Endothelial cell of umbilical vein (primary cell): ENCODE results near the gene CYP17A1. TPM values are rescaled to one million over a fixed set of nuclear protein-coding genes. Genes with fewer than 3 reads are reported as not detected.

Source experiments
- BruUV-seq: library from RNA; stranded (reverse); fragments of 400-500 nt; replicated peaks from 2 replicates; lab custom pipeline; 2021; lab: Mats Ljungman, UMichigan
- CTCF ChIA-PET: fragments of 300-600, 350-600 bp; sonication (Branson Sonifier 250); formaldehyde crosslinking; loops from one replicate; lab custom pipeline; 2021; ENCODE audit warnings: antibody characterized with exemption, inconsistent platforms; lab: Charles Lee
- POLR2A ChIA-PET: fragments of 300-600, 350-600 bp; sonication (Branson Sonifier 250); formaldehyde crosslinking; loops from one replicate; lab custom pipeline; 2021; ENCODE audit warnings: antibody characterized with exemption, inconsistent platforms; lab: Charles Lee
- DNase-seq: peaks from one replicate; pipeline ENCODE4 v3.0.0-alpha.2; 2011; ENCODE audit warnings: low read depth, low spot score
- FAIRE-seq: peaks from 2 replicates; lab custom pipeline; 2011; peaks lifted over from hg19 to GRCh38; lab: Jason Lieb, UNC
- H2AFZ ChIP-seq: 2 replicates; pipeline ENCODE4 v1.6.0; 2012; ENCODE audit warnings: low read depth, low read length, control low read depth, inconsistent platforms
- H3K27ac ChIP-seq: 2 replicates; pipeline ENCODE4 v1.5.1; 2011; ENCODE audit warnings: low read depth, mild to moderate bottlenecking, control low read depth, low read length, moderate library complexity; ENCODE audit not compliant: insufficient read depth
- H3K27me3 ChIP-seq, 2 experiments: 2 replicates each; pipeline versions ENCODE4 v1.6.0 to v1.6.1; 2011; ENCODE audit warnings: low read length in 2 of 2, mixed read lengths in 1 of 2; ENCODE audit not compliant: control insufficient read depth in 2 of 2, insufficient read depth in 2 of 2
- H3K36me3 ChIP-seq, 2 experiments: 2 replicates in 1 of 2; 3 replicates in 1 of 2; pipeline ENCODE4 v1.5.1; 2011; ENCODE audit warnings: low read length in 2 of 2, mild to moderate bottlenecking in 1 of 2, moderate library complexity in 1 of 2; ENCODE audit not compliant: control insufficient read depth in 2 of 2, insufficient read depth in 2 of 2; ENCODE audit errors: extremely low read depth in 1 of 2
- H3K4me1 ChIP-seq: 3 replicates; pipeline ENCODE4 v1.5.1; 2011; ENCODE audit warnings: mild to moderate bottlenecking, low read length; ENCODE audit not compliant: control insufficient read depth, insufficient read depth; ENCODE audit errors: extremely low read depth
- H3K4me2 ChIP-seq: 2 replicates; pipeline ENCODE4 v1.6.1; 2011; ENCODE audit warnings: low read length, control low read depth, mixed read lengths; ENCODE audit not compliant: insufficient read depth
- H3K4me3 ChIP-seq, 3 experiments: fragments of 200-600 bp in 1 of 3; sonication (generic), shearing (Covaris generic) in 1 of 3; replicated peaks in 1 of 3; 2 replicates each; pipeline ENCODE4 v1.5.1; 2011 to 2016; ENCODE audit warnings: control low read depth in 3 of 3, low read length in 3 of 3, mild to moderate bottlenecking in 2 of 3, inconsistent platforms in 1 of 3, low read depth in 1 of 3, moderate library complexity in 1 of 3; ENCODE audit not compliant: insufficient read depth in 1 of 3
- H3K79me2 ChIP-seq: 2 replicates; pipeline ENCODE4 v1.6.0; 2012; ENCODE audit warnings: low read length, inconsistent platforms; ENCODE audit not compliant: control insufficient read depth, insufficient read depth
- H3K9ac ChIP-seq: replicated peaks from 2 replicates; pipeline ENCODE3; 2011; ENCODE audit warnings: low read length, control low read depth; ENCODE audit not compliant: insufficient read depth; ENCODE audit errors: extremely low read depth
- H3K9me1 ChIP-seq: replicated peaks from 3 replicates; pipeline ENCODE4 v1.6.0; 2011; ENCODE audit warnings: mild to moderate bottlenecking, low read length; ENCODE audit not compliant: control insufficient read depth, insufficient read depth; ENCODE audit errors: extremely low read depth
- H3K9me3 ChIP-seq: replicated peaks from 2 replicates; pipeline ENCODE4 v1.5.1; 2012; ENCODE audit warnings: low read length, inconsistent platforms; ENCODE audit not compliant: control insufficient read depth, insufficient read depth
- H4K20me1 ChIP-seq: replicated peaks from 2 replicates; pipeline ENCODE3; 2011; ENCODE audit warnings: mild to moderate bottlenecking, low read length; ENCODE audit not compliant: control insufficient read depth, insufficient read depth; ENCODE audit errors: extremely low read depth
- EZH2 ChIP-seq: IDR thresholded peaks from 2 replicates; pipeline ENCODE4 v1.6.1; 2012; ENCODE audit warnings: borderline replicate concordance, low read depth, mild to moderate bottlenecking, moderate library complexity, low read length, inconsistent platforms; ENCODE audit not compliant: severe bottlenecking
- FOS ChIP-seq: IDR thresholded peaks from 2 replicates; pipeline ENCODE4 v1.6.1; 2011; ENCODE audit warnings: mild to moderate bottlenecking, low read length, moderate library complexity, borderline replicate concordance; ENCODE audit not compliant: insufficient read depth
- GATA2 ChIP-seq: IDR thresholded peaks from 2 replicates; pipeline ENCODE4 v1.7.0; 2011; ENCODE audit warnings: low read depth, mild to moderate bottlenecking, moderate library complexity, mixed read lengths, low read length; ENCODE audit not compliant: insufficient read length, insufficient read depth
- JUN ChIP-seq: IDR thresholded peaks from 2 replicates; pipeline ENCODE4 v1.6.1; 2011; ENCODE audit warnings: borderline replicate concordance, low read depth; ENCODE audit not compliant: insufficient read length, insufficient read depth
- MYC ChIP-seq: IDR thresholded peaks from one replicate; pipeline ENCODE4 v1.6.1; 2011; ENCODE audit warnings: mild to moderate bottlenecking, low read depth, low read length
- POLR2A ChIP-seq: IDR thresholded peaks from 2 replicates; pipeline ENCODE4 v1.6.1; 2012; ENCODE audit warnings: low read depth, mild to moderate bottlenecking, control low read depth, low read length
- POLR2AphosphoS5 ChIP-seq: IDR thresholded peaks from 2 replicates; pipeline ENCODE4 v1.6.1; 2012; ENCODE audit warnings: low read depth, mild to moderate bottlenecking, control low read depth, low read length, moderate library complexity; ENCODE audit not compliant: insufficient read depth
- dilution Hi-C: fragments of 300-500 bp; cut with MboI; formaldehyde crosslinking; loops from one replicate; pipeline ENCODE4 v1.15.0; 2019; ENCODE audit warnings: low sequenced_read_pairs; ENCODE audit not compliant: extremely low pct_ligation_motif_present
- intact Hi-C: fragments of 100-400 bp; cut with micrococcal nuclease; formaldehyde crosslinking; loops from one replicate; pipeline ENCODE4 v1.10.0; 2022
- polyA plus RNA-seq, 4 experiments: library from polyadenylated mRNA; depleted of rRNA in 3 of 4; stranded (reverse) in 3 of 4; unstranded in 1 of 4; fragments of >200 nt; gene quantifications; 2 replicates each; pipeline versions ENCODE4 v1.2.1 to v1.2.3, GENCODE V29; 2011 to 2012; ENCODE audit warnings: missing spikeins in 1 of 4
- total RNA-seq: library from RNA; stranded (reverse); gene quantifications from 2 replicates; pipeline ENCODE4 v1.2.3, GENCODE V29; 2021
- TF ChIP-seq, protein P1 (sequence below), 2 donors: IDR thresholded peaks; 1 replicate in 1 of 2; 2 replicates in 1 of 2; pipeline ENCODE4 v1.5.1; 2011; ENCODE audit warnings: low read length in 2 of 2, mild to moderate bottlenecking in 2 of 2, moderate library complexity in 2 of 2, control low read depth in 1 of 2, inconsistent platforms in 1 of 2, low read depth in 1 of 2; ENCODE audit not compliant: insufficient read depth in 1 of 2; ENCODE audit errors: extremely low read depth in 1 of 2
- TF ChIP-seq, protein P2 (sequence below): IDR thresholded peaks from 2 replicates; pipeline ENCODE4 v1.6.1; 2011; ENCODE audit not compliant: insufficient read depth, insufficient read length

The CYP17A1 gene
- total and polyA plus RNA-seq, 2 donors (not counting 3 experiments of a cell fraction or from before 2014, with no cell fraction given), result not detected

DNA sequence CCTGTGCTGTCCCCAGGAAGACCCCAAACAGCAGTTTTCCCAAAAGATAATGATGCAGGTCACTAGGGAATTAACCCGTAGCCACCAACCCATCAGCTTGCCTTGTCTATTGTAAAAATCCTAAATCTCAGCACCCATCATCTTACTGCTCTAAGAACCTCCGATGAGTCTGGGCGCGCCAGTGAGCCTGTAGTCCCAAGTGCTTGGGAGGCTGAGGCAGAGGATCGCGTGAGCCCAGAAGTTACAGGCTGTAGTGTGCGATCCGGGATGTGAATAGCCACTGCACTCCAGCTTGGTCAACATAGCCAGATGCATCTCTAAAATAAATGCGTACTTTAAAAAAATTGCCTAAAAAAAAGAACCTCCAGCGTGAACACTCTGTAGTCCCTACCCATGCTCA, 33.0 kb upstream of the CYP17A1 start:
- Histone ChIP-seq H3K4me1 (peaks cover 5% of the 10 kb centered on the region), H3K79me2 (no peaks in the 10 kb centered on the region), H3K27ac (no peak overlapping the region), H4K20me1 (no peaks in the 10 kb centered on the region), H3K36me3 (no peaks in the 10 kb centered on the region), H3K4me3 (no peak overlapping the region), H3K9ac (no peak overlapping the region), H2AFZ (no peak overlapping the region), H3K9me3 (no peaks in the 10 kb centered on the region), H3K9me1 (no peaks in the 10 kb centered on the region), H3K4me2 (no peak overlapping the region), H3K27me3 (peaks cover 2 to 6% of the 10 kb centered on the region in 2 experiments)
- no peak for TF ChIP-seq MYC
- TF ChIP-seq JUN, result no peak
- TF ChIP-seq, protein P1, sequence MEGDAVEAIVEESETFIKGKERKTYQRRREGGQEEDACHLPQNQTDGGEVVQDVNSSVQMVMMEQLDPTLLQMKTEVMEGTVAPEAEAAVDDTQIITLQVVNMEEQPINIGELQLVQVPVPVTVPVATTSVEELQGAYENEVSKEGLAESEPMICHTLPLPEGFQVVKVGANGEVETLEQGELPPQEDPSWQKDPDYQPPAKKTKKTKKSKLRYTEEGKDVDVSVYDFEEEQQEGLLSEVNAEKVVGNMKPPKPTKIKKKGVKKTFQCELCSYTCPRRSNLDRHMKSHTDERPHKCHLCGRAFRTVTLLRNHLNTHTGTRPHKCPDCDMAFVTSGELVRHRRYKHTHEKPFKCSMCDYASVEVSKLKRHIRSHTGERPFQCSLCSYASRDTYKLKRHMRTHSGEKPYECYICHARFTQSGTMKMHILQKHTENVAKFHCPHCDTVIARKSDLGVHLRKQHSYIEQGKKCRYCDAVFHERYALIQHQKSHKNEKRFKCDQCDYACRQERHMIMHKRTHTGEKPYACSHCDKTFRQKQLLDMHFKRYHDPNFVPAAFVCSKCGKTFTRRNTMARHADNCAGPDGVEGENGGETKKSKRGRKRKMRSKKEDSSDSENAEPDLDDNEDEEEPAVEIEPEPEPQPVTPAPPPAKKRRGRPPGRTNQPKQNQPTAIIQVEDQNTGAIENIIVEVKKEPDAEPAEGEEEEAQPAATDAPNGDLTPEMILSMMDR (IDR thresholded peaks at IDR 0.05; ENCODE audit: extremely low read depth in 1 of 2, insufficient read depth in 1 of 2, low read depth in 1 of 2, low read length in 2 of 2), result no peak
- no peak for TF ChIP-seq EZH2
- TF ChIP-seq GATA2, result no peak
- TF ChIP-seq FOS, result no peak
- no peak for TF ChIP-seq POLR2A
- no peak for TF ChIP-seq POLR2AphosphoS5
- TF ChIP-seq, protein P2, sequence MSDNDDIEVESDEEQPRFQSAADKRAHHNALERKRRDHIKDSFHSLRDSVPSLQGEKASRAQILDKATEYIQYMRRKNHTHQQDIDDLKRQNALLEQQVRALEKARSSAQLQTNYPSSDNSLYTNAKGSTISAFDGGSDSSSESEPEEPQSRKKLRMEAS, result no peak
- FAIRE-seq, result no peak
- no TSS peak for BruUV-seq
- intact Hi-C loops, result no loop called here
- CTCF ChIA-PET, result interaction anchor here (1.2 to 1.3 kb wide), 2 partner anchors 23 to 33 kb away, joined by 3 to 4 read pairs; partner anchors contain the start of gene CYP17A1
- no peak for DNase-seq
- POLR2A ChIA-PET, result no interaction called here
- dilution Hi-C loops, result no loop called here
